ENCODE results near the gene TNS3. TPM values are rescaled to one million over a fixed set of nuclear protein-coding genes. Genes with fewer than 3 reads are reported as not detected.

Gene TNS3
- total RNA-seq, 1 experiment from 2014 or later: 9.5 TPM

GRCh38 chr7:47376991-47377616 lies 204.8 kb downstream of the TNS3 start:
- no peak overlapping the region for H3K9ac ChIP-seq (ENCODE audit: extremely low read depth, insufficient read length, low read length)
- Mint-ChIP-seq H3K27me3 (ENCODE audit: low read depth) (peaks cover 2% of the 10 kb centered on the region), H3K4me3 (no peak overlapping the region), H3K27ac (no peak overlapping the region; a peak in 1 of 7 replicates), H3K9me3 (no peaks in the 10 kb centered on the region), H3K4me1 (peaks cover 25 to 41% of the 10 kb centered on the region in 2 experiments), H3K36me3 (ENCODE audit: insufficient read depth in 1 of 3, low read depth in 3 of 3) (no peaks in the 10 kb centered on the region)
- H3K27ac ChIP-seq (ENCODE audit: insufficient read length, low read depth, low read length): no peak overlapping the region
- H3K4me2 ChIP-seq (ENCODE audit: insufficient read depth, insufficient read length, low read length): no peak overlapping the region
- no CpG with 5 or more reads among the region's 10 CpGs for WGBS (ENCODE audit: extremely low coverage, insufficient read length, low lambda C conversion rate)
- H3K56ac ChIP-seq (ENCODE audit: insufficient read length, low read depth, low read length): no peak overlapping the region
- no peak overlapping the region for H3K18ac ChIP-seq (ENCODE audit: insufficient read length, low read depth, low read length)
- no peaks in the 10 kb centered on the region for H3K79me1 ChIP-seq (ENCODE audit: insufficient read depth, low read depth, low read length, poor library complexity, severe bottlenecking)
- no peak overlapping the region for H2BK5ac ChIP-seq (ENCODE audit: insufficient read length, low read length)
- H2BK120ac ChIP-seq (ENCODE audit: low read depth, low read length, poor library complexity, severe bottlenecking): no peak overlapping the region
- H4K91ac ChIP-seq (ENCODE audit: insufficient read length, low read depth, low read length): no peak overlapping the region
- H3T11ph ChIP-seq (ENCODE audit: low read length): no peak overlapping the region
- no peak overlapping the region for H3K4ac ChIP-seq (ENCODE audit: low read depth, low read length)
- H3K14ac ChIP-seq (ENCODE audit: insufficient read depth, low read length): no peak overlapping the region
- H3K27me3 ChIP-seq (ENCODE audit: insufficient read depth, low read length): no peaks in the 10 kb centered on the region
- no peak overlapping the region for H4K5ac ChIP-seq (ENCODE audit: insufficient read length, low read depth, low read length)
- no peak overlapping the region for H3K23ac ChIP-seq (ENCODE audit: insufficient read length, low read depth, low read length)
- no peak overlapping the region for H2BK15ac ChIP-seq (ENCODE audit: low read depth, low read length)
- H3K23me2 ChIP-seq (ENCODE audit: insufficient read length, low read depth, low read length, poor library complexity, severe bottlenecking): no peaks in the 10 kb centered on the region
- H4K8ac ChIP-seq (replicated peaks; ENCODE audit: insufficient read length, low read depth, low read length): no peak overlapping the region
- DNase-seq: no peak
- H3K4me1 ChIP-seq (ENCODE audit: insufficient read depth, low read length): peaks cover 5% of the 10 kb centered on the region; the same call in 1 of the 2 replicates
- no peaks in the 10 kb centered on the region for H3K9me3 ChIP-seq (ENCODE audit: control insufficient read depth, low read depth, low read length)
- no peak overlapping the region for H2AK5ac ChIP-seq (ENCODE audit: insufficient read length, low read length)
- no peak overlapping the region for H2BK12ac ChIP-seq (ENCODE audit: insufficient read length, low read depth, low read length)
- no peak for TF ChIP-seq CTCF (conservative IDR thresholded peaks at IDR 0.05)
- H2AFZ ChIP-seq (ENCODE audit: low read length): no peak overlapping the region
- H2BK20ac ChIP-seq (ENCODE audit: low read depth, low read length, poor library complexity, severe bottlenecking): no peak overlapping the region
- no peaks in the 10 kb centered on the region for H4K20me1 ChIP-seq (ENCODE audit: control insufficient read depth, insufficient read depth, insufficient read length)
- H3K79me2 ChIP-seq (ENCODE audit: insufficient read depth, low read length): no peaks in the 10 kb centered on the region
